Right lobe of liver (tissue), 4 donors: ENCODE data around the gene KCNQ1.

Experiments
- CTCF ChIP-seq, 4 donors: fragments of 200-600 bp in 3 of 4; fragments of 450-650 bp in 1 of 4; IDR thresholded peaks; one replicate each; pipeline versions ENCODE4 v1.5.1 to v1.8.0; 2016 to 2022; ENCODE audit warnings: antibody characterized with exemption in 4 of 4, mild to moderate bottlenecking in 2 of 4
- POLR2A ChIP-seq: fragments of 450-650 bp; IDR thresholded peaks from one replicate; pipeline ENCODE4 v1.6.1; 2017; ENCODE audit warnings: antibody characterized with exemption, mild to moderate bottlenecking
- donor health status: DM: no; HTN: no; CAD: no.
- donor health status: DM: no; HTN: no; CAD: no.
- donor health status: DM: no; HTN: yes; CAD: no.

- TF ChIP-seq CTCF (IDR thresholded peaks at IDR 0.05) (no peak), POLR2A (no peak)
Measured at GRCh38 chr11:2559527-2560311, 114.9 kb downstream of the KCNQ1 start.
